Brain microvascular endothelial cell (primary cell): ENCODE measurements around the gene SP1.
"Not testable (repeated sequence)": the region's sequence is repeated elsewhere in the genome, so short reads cannot be mapped to it uniquely, and the experiment has no call there.

Experiments used
- DNase-seq: peaks from one replicate; pipeline ENCODE4 v3.0.0-alpha.2; 2020
- H3K27ac ChIP-seq: fragments of 250-450 bp; sonication (Bioruptor Pico); 2 replicates; pipeline ENCODE4 v1.5.1; 2020; ENCODE audit warnings: mild to moderate bottlenecking, moderate library complexity
- H3K27me3 ChIP-seq: fragments of 250-450 bp; sonication (Bioruptor Pico); replicated peaks from 2 replicates; pipeline ENCODE4 v1.5.1; 2020; ENCODE audit warnings: mild to moderate bottlenecking
- H3K36me3 ChIP-seq: fragments of 250-450 bp; sonication (Bioruptor Pico); replicated peaks from 2 replicates; pipeline ENCODE4 v1.5.1; 2020; ENCODE audit warnings: mild to moderate bottlenecking
- H3K4me3 ChIP-seq: 2 replicates; pipeline ENCODE4 v1.5.1; 2011; ENCODE audit warnings: low read depth, mild to moderate bottlenecking, control low read depth, low read length, moderate library complexity
- in situ Hi-C: cut with HindIII; loops from 2 replicates; pipeline ENCODE4 v1.10.0; 2017; ENCODE audit warnings: low sequenced_read_pairs, low pct_ligation_motif_present
- TF ChIP-seq, protein P1 (sequence below): IDR thresholded peaks from 2 replicates; pipeline ENCODE4 v1.5.1; 2011; ENCODE audit warnings: low read depth, mild to moderate bottlenecking, moderate library complexity, low read length, control low read depth, inconsistent platforms; ENCODE audit errors: missing control alignments

SP1 gene

DNA sequence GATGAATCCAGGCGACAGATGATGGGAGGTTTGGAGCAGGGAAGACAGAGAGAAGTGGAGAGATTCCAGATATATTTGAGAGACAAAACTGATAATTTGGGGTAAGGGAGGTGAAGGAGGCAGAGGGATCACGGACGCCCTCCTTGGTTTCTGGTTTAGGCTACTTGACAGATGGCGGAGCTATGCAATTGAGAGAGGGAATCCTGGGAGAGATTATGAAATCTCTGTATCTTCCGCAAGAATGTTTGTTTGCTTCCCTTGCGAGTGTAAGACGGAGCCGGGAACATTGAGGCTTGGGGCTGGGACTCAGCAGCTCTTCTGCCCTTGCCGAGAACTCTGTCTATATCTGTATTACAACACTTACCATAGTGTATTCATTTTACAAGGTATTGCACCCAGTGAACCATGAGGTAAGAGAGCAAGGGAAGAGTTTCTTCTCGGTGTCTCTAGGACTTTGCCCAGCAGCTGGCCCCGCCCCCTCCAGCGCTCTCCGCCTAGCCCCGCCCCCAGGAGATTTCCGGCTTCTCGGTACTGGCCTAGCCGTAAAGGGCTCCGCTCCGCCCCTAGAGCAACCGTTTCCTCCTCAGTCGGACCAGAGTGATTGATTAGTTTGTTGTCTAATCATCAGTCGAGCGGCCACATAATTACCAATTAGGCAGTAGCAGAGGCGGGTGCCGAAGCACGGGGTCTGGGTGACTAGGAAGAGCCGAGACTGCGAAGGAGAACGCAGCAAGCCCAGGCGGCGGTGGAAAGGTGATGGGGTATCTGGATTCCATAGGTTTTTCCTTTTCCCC lies 61.3 kb downstream of the SP1 start, which contains the start of gene PRR13:
TSS of gene PRR13 (plus strand) at position 695 of the 794 bp plus-strand sequence. CDS start 981 bp downstream, outside the sequence.
- H3K4me3 ChIP-seq: peak within 1 kb of the TSS; percentile 81
- in situ Hi-C loops: no loop called here
- peaks cover 9% of the 10 kb centered on the region for H3K36me3 ChIP-seq
- H3K27me3 ChIP-seq: no peaks in the 10 kb centered on the region
- peak; percentile 100 for DNase-seq
- TF ChIP-seq, protein P1, sequence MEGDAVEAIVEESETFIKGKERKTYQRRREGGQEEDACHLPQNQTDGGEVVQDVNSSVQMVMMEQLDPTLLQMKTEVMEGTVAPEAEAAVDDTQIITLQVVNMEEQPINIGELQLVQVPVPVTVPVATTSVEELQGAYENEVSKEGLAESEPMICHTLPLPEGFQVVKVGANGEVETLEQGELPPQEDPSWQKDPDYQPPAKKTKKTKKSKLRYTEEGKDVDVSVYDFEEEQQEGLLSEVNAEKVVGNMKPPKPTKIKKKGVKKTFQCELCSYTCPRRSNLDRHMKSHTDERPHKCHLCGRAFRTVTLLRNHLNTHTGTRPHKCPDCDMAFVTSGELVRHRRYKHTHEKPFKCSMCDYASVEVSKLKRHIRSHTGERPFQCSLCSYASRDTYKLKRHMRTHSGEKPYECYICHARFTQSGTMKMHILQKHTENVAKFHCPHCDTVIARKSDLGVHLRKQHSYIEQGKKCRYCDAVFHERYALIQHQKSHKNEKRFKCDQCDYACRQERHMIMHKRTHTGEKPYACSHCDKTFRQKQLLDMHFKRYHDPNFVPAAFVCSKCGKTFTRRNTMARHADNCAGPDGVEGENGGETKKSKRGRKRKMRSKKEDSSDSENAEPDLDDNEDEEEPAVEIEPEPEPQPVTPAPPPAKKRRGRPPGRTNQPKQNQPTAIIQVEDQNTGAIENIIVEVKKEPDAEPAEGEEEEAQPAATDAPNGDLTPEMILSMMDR: no peak
- peak within 1 kb of the TSS; percentile 75 for H3K27ac ChIP-seq

GRCh38 chr12:53443955-53444354 lies 64.0 kb downstream of the SP1 start:
- DNase-seq: no peak
- Histone ChIP-seq H3K36me3 (peaks cover 27% of the 10 kb centered on the region), H3K27me3 (no peaks in the 10 kb centered on the region), H3K27ac (no peak overlapping the region), H3K4me3 (no peak overlapping the region)
- in situ Hi-C loops: no loop called here
- TF ChIP-seq, protein P1: no peak

DNA sequence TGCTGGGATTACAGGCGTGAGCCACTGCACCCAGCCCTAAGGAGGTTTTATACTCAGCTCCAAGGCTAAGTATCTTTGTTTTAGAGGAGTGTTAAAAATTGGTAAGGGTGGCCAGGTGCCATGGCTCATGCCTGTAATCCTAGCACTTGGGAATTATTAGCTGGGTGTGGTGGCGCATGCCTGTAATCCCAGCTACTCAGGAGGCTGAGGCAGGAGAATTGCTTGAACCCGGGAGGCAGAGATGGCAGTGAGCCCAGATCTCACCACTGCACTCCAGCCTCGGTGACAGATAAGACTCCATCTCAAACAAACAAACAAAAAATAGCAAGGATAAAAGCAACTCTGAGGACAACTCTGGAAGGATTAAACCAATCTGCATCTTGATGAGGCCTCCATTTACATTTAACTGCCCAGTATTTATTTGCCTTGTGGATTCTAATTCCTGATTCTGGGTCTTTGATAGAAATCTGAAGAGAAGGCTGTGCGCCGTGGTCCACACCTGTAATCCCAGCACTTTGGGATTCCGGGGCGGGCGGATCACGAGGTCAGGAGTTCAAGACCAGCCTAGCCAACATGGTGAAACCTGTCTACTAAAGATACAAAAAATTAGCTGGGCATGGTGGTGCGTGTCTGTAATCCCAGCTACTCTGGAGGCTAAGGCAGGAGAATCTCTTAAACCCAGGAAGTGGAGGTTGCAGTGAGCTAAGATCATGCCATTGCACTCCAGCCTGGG lies 64.8 kb downstream of the SP1 start:
- H3K27ac ChIP-seq, in situ Hi-C loops: not testable (repeated sequence)

GRCh38 chr12:53450936-53451335 lies 71.0 kb downstream of the SP1 start:
- Histone ChIP-seq H3K36me3 (peaks cover 48% of the 10 kb centered on the region), H3K27me3 (no peaks in the 10 kb centered on the region), H3K4me3 (no peak overlapping the region), H3K27ac (no peak overlapping the region)
- DNase-seq: no peak
- in situ Hi-C loops: no loop called here
- TF ChIP-seq, protein P1: no peak

More for the DNA sequence above, 64.8 kb downstream of the SP1 start:
- not testable (repeated sequence) for H3K4me3 ChIP-seq, DNase-seq, H3K27me3 ChIP-seq
- peaks cover 27% of the 10 kb centered on the region for H3K36me3 ChIP-seq

DNA sequence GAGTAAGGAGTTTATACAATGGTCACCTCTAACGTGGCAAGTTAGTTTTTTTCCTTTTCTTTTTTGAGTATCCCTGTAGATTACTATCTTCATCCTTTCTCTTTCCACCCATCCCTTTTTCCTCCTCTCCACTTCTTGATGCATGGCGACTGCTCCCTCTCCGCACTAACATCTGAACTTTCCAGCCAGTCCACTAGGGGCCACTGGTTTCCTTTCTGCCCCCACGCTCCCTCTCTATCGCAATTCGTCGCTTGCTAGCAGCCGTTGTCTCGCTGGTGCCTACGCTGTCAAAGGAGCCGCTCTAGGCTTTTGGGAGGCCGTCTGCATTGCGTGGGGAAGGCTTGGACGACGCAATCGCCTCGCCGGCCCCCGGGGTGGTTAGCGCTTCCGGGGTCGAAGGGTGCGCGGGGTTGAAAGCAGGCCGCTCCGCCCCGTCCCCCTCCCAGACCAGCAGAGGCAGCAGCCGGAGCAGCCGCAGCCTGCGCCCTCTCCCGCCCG lies 71.7 kb downstream of the SP1 start, which contains the start of gene PCBP2:
TSS of gene PCBP2 (plus strand) at position 442 of the 498 bp plus-strand sequence. CDS start 2,699 bp downstream, outside the sequence.
- TF ChIP-seq, protein P1: peak; percentile 93

More for the DNA sequence above, 71.7 kb downstream of the SP1 start, which contains the start of gene PCBP2:
- DNase-seq: peak; percentile 99
- Histone ChIP-seq H3K27ac (peak within 1 kb of the TSS; percentile 95), H3K36me3 (peaks cover 50% of the 10 kb centered on the region), H3K27me3 (no peaks in the 10 kb centered on the region), H3K4me3 (peak within 1 kb of the TSS; percentile 91)
- in situ Hi-C loops: no loop called here
